GM19023 (cell line): Measurements from ENCODE around the gene TCOF1.
"Not testable (repeated sequence)": the region's sequence is repeated elsewhere in the genome, so short reads cannot be mapped to it uniquely, and the experiment has no call there.

Source experiments
- ATAC-seq: cut with Tn5 transposase; IDR thresholded peaks from one replicate; pipeline ENCODE4 v1.9.1; 2021; ENCODE audit warnings: mild to moderate bottlenecking, moderate library complexity; ENCODE audit not compliant: unreplicated experiment

Gene TCOF1

DNA sequence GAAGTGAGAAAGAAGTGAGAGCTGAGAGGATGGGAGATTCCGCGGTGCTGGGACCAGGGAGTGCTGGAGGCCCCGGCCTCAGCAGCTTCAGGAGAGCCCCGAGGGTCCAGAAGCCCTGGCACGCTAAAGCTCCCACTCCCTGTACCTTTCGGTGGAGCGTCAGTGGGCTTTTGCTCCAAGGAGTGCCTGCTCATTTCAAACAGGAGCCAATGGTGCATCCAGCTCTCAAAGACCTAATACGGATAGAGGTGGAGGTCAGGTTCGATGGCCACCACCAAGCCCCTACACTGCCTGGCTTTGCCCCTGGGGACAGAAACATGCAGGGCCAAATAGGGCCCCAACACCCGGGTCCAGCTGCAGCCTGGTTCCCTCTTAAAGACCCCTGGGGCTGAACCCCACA, 47.0 kb downstream of the TCOF1 start:
- no peak for ATAC-seq

DNA sequence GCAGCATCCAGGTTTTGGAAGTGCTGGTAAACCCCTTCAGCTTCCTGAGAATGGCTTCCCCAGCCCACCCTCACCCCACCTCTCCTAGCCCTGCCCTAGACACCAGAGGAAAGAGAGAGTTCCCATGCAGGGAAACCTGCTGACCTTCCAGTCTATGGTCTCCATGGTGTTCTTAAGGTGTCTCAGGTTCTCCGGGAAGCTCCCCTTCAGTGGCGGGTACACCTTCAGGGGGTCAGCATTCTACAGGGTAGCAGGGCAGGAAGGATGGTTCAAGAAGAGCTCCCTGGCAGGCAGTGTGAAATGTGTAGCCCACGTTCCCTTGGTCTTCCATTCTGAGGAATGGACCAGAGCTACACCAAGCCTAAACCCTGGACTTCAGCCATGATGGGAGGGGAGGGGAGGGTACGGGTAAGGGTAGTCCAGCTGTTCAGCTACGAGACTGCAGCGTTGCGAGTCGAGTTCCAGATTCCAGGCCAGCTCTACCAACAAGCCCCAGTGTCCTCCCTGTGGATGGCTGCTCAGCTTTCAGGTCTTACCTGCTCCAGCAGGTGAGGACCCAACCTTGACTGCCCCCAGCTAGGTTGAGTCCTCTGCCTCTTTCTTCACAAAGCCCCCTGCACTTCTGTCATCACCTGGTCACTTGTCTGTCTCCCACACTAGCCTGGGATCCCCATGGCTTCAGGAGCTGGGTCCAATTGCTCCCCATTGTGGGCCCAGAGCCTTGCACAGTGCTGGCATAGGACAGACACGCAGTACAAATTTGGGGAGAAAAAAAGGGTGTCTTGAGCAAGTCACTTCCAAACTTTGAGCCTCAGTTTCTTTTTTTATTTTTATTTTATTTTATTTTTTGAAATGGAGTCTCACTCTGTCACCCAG, 47.7 kb downstream of the TCOF1 start:
- no peak for ATAC-seq

DNA sequence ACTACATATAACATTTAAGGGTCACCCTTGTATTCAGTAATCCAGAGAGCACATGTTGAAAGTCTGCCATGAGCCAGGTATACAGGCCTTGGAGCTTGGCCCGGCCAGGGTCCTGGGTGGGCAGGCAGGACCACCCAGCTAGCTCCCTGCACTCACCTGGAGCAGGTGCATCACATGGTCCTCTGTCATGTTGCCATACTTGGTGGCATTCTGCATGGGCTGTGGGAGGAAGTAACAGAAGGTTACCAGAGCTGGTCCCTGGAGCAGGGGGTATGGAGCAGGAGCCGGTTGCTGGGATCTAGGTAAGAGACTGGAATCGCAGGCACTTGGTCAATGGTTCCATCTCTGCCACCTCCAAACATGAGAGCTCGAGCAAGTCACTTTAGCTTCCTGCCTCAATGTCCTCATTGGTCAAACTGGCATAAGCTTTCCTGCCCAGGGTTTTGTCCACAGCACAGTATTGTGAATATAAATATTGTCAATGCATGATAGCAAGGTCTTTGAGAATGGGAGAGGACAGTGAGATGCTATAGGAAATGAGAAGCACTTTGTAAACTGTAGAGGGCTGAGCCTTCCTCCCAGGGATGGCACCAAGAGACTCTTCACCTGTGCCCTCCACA, 48.7 kb downstream of the TCOF1 start:
- no peak for ATAC-seq

DNA sequence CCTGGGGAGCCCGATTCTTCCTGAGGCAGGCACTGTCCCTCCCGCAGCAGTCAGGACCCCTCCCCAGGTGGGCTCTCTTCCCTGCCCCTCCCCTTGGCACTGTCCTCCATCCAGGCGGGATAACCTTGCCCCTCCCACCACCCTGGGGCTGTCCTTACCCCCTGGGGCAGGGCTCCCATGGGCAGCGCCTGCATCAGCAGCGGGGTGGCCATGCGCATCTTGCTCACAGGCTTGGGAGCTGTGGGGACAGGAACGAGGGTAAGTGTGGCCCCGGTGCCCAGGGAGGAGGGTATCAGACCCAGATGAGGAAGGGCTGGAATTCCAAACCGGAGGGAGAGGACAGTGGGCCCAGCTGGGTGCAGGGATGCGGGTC, 49.2 kb downstream of the TCOF1 start:
- ATAC-seq, result no peak

DNA sequence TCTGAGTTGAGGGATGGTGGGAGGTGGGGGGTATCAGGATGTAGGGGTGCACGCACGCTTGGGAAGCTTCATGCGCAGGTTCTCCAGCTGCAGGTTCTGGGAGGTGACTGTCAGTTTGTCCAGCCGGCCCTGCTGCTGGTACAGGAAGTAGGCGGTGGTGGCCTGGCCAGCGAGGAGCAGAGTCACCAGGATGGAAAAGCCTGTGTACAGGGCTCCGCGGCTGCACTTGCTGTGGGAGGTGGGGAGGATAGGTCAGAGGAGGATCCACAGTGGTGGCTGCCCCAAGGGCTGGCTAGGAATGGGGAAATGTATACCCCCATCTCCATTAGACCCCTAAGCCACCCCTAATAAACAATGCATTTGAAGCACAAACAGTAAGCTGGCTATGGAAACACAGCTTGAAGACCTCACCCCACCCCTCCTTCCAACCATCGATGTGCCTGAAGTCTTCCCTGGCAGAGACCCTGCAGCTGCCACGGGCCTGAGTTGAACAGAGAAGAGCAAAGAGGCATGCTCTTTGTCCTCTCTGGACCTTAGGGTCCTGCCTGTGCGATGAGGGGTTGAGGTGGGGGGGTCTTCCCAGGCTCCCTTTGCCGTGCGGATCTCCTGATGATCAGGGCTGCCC, 49.7 kb downstream of the TCOF1 start:
- no peak for ATAC-seq

DNA sequence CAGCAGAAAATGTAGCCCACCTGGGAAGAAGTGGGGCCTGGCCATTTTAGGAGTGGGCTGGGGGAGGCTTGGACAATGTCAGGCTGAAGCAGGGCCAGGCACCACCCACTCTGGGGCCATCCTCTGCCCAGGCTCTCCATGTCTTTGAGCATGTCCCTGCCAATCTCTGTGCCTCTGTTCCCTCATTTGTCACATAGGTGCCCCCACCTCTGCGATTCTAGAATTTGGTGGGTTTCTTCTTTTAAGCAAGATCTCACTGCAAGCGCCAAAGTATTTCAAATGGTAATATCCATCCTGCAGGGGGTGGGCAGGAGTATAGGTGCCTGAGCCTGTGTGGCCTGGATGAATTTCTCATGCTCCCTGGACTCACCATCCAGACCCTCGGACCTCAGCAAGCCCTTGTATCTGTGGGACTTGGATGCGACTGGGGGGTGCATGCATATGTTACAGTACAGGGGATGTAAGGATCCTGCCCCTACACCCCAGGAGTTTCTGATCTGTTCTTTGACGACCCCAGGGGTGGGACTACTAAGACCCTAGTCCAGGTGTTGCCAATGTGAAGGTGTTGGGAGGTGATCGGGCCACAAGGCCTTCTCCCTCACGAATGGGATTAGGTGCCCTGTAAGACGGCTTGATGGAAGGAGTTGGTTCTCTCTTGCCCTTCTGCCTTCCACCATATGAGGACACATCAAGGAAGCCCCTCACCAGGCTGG, 50.9 kb downstream of the TCOF1 start:
- ATAC-seq, result no peak

DNA sequence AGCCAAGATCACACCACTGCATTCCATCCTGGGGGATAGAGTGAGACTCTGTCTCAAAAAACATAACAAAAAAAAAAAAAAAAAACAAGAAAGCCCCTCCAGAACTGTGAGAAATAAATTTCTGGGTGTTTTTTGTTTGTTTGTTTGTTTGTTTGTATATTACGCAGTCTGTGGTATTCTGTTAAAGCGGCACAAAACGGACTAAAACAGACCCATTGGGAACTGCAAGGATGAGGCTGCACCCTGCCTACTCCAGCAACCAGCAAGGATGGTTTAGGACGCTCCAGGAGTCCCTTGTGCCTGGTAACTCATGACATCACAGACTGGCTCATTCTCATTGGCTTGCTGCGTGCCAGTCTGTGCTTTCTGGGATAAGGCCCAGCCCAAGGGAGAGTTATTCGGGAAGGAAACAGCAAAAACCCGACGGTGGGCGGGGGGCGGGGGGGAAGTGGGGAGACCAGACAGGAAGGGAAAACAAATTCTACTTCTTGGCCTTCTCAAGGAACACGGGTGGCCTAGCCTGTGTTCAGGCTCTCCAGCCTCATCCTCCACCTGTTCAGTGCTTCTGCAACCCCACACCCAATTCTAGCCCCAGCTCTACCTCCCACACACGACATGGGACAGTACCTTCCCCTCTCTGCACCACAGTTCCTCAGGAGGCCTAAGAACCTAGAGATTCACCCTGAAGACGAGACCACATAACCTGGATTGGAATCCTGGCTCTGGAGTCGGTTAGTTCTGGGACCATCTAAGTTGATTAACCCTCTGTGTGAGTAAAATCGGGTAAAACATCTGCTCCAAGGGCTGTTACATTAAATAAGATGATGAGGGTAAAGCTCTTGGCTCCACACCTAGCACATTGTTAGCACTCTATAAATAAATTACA, 52.4 kb downstream of the TCOF1 start:
- peak; percentile 25 for ATAC-seq

DNA sequence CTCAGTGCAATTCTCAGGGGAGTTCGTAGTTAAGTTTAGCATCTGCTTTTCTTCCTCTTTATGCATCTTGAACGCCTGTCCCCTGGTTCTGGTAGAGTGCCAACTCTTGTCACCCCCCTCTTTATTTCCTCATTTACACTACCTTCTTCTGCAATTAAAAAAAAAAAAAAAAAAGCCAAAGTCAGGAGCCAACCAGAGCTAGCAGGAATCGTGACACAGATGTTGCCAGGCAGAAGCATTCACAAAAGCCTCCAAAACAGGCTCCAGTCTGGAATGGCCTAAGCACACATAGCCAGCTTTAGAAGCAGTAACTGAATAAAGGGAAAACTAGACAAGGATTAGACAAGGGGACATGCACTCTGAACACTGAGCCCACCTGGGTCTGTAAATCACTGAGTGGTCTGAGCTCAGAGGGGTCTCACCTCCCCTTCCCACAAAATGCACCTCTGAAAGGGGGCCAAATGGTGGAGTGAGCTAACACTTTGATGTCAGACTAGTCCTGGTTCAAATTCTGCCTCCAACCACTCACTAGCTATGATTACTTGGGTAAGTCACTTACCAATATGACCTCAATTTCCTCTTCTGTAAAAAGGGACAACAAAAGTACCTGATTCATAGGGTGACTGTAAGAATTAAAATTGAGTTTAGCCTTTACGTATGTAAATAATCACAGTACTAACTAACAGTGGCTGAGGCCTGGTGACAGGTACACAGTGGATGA, 53.2 kb downstream of the TCOF1 start:
- no peak for ATAC-seq

DNA sequence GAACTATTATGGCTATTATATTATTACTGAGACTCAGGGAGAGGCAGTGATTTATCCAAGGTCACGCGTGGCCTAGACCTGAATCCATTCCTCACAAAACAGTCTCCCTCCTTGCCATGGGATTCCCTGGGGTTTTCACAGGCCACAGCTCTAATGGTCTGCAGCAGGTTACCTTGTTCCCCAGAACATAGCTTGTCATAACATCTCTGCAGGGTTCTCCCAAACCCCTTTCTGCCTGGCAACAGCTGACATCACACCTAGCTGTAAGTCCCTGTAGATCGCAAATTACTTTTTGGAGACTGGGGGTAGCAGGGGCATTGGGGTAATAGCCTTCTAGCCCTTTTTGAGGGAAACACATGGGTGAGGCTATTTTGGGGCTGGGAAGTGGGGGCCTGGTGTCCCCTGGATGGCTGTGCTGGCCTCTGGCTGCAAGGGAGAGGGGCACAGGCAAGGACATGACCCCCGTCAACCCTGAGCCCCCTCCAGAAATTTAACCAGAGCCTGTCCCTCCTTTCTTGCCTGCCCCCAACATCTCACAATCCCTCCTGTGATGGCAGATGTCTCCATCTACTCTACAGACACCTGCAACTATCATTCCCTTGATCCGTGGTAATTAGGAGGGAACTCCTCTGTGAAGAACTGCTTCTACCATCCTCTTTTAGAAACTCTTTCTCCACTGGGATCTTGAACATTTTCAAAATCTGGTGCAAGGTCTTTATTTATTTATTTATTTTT, 53.9 kb downstream of the TCOF1 start:
- no peak for ATAC-seq

DNA sequence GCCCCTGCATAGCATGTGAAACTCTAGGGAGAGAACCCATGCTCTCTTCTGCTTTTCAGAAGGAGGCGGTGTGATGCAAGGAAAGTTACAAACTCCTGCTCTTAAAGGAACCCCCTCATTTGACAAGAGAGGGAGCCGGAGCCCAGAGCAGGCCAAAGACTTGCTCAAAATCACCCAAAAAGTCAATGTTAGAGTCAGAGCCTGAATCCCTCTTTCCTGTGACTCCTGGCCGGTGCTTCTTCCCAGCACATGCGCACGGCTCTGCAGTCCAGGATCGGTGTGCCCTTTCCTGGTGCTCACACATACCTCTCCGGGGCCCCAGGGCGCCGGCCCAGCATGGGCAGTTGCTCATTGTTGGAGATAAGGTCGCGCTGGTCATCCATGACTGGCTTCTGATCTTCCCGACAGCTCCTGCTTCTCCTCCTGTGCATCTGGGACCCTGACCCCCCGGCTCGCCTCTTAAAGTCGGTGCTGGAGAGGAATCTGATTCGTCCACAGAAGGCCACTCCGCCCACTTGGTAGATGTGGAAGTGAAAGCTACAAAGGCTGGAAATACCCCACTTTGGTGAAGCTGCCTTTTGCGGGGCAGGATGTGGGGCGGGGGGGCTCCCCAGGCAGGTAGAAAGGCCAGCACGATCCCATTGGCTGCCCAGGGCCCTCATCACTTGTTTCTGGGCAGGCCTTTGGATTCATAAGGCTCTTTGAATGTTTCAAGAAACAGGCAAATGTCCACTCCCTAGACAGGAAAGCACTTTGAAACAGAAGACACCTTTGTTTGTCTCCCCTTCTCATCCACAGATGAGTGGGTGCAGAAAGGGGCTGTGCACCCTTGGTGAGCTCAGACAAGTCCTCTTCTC, 55.0 kb downstream of the TCOF1 start, which contains the start of gene CD74:
TSS of gene CD74 (minus strand) at position 592 of the 857 bp plus-strand sequence. CDS start at position 431, 161 bp downstream.
- peak; percentile 76 for ATAC-seq

DNA sequence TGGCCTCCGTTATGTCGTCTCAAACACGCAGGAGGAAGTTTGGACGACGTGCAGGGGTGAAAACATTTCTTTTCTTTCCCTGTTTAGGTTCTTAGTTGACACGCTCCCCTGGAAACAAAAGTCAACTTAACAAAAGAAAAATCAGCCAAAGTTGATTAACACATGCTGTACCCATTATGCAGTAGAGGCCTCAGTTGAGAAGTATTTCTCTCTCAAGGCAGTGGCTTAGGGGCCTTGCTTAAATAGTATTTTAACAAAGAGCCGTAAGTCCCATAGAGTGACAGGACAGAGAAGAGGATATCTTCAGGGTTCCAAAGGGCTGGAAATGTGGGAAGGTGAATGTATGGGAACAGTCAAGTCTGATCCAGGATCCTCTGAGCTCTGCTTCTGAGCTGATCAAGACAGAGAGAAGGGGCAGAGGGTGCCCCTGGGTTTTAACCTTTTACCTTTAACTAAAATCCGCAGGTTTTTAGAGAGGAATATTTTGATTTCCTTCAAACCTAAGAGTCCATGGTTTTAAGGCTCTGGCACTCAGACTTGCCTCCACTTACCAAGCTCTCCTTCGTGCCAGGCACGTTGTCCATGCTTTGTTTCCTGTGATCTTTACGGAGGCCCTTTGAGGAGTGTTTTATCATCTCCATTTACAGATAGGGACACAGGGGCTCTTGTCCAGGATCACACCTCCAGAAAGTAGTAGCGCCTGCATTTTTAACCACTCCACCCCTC, 55.8 kb downstream of the TCOF1 start:
- no peak for ATAC-seq

DNA sequence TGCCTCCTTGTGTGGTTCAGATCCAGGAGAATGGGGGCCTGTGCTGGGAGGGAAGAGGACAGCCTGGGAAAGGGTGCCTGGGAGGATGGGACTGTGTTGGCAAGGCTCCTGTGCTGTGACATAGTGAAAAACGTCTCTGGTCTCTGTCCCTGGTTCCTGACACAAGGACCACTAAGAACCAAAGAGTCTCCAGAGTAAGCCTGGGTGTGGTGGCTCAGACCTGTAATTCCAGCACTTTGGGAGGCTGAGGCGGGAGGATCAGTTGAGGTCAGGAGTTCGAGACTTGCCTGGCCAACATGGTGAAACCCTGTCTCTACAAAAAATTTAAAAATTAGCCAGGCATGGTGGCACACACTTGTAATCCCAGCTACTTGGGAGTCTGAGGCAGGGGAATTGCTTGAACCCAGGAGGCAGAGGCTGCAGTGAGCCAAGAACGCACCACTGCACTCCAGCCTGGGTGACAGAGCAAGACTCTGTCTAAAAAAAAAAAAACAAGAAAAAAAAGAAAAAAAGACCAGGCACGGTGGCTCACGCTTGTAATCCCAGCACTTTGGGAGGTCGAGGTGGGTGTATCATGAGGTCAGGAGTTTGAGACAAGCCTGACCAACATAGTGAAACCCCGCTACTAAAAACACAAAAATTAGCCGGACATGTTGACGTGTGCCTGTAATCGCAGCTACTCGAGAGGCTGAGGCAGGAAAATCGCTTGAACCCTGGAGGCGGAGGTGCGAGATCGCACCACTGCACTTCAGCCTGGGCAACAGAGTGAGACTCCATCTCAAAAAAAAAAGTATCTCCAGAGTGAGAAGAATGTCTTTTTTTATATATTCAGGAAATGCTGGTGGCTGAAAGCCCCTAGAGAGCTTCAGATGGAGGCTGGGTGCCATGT, 56.6 kb downstream of the TCOF1 start:
- ATAC-seq, result not testable (repeated sequence)

DNA sequence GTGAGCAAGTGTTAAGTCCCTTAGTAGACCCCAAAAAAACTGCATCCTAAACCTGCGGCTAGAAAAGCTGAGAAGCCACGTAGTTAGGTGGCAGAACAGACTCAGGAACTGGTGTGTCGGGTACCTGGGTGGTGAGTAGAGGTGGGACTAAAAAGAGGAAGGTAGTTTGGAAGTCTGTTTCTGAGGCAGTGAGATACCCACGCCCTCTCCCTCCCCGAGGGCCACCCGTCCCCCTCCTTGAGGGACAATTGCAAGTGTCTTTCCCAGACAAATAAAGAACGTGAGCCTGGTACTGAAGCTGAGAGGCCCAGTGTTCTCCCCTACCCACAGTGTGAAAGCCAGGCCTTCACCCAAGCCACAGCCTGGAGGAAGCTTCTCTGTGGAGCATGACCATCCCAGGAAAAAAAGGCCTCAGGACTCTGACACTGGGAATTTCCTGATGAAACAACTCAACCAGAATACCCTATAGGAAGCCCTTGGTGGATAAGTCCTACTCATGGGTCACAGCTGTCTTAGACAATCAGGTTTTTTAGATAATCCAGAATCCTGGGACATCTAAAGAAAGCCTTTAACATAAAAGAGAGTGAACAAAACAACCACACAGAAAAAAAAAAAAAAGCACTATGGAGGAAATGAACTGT, 62.3 kb downstream of the TCOF1 start:
- ATAC-seq, result peak; percentile 66

DNA sequence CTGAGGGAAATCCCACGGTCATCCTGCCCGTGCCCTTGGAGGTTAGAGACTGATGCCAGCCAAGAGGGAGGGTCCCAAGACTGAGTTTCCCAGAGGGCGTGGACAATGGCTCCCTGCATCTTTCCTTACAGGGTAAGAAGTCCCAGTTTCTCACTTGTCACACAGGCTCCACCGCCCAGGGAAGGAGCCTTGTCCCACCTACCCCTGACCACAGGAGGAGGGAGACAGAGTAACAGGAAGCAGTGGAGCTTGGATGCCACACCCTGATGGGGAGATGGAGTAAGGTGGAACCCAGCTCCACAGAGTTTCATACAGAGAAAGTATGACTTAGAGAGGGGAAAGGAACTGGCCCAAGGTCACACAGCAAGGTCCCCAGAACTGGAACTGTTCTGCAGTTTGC, 64.6 kb downstream of the TCOF1 start:
- ATAC-seq, result no peak

DNA sequence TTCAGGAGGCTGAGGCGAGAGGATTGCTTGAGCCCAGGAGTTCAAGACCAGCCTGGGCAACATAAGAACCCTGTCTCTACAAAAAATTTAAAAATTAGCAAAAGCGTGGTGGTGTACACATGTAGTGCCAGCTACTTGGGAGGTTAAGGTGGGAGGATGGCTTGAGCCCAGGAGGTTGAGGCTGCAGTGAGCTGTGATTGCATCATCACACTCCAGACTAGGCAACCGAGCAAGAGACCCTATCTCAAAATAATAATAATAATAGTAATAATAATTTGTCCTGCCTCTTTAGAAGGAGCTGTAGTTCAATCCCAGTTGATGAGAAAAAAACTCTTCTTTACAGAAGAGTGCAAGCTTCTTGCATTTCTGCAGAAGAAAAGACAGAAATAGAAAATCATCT, 65.3 kb downstream of the TCOF1 start:
- ATAC-seq, result no peak

DNA sequence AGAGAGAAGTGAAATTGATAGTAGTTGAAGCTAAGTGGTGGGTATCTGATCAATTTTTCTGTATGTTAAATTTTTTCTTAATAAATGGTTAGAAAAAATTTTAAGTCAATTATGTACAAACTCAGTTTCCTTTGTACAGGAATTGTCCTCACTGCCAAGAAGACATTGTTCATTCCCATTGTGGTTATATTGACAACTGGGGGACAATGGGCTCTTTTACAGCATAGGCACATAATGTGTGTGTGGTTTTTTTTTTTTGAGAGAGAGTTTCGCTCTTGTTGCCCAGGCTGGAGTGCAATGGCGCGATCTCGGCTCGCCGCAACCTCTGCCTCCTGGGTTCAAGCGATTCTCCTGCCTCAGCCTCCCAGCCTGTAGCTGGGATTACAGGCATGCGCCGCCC, 68.7 kb downstream of the TCOF1 start:
- ATAC-seq, result not testable (repeated sequence)
